ENCODE results near the gene TSTD1. TPM values are rescaled to one million over a fixed set of nuclear protein-coding genes. Genes with fewer than 3 reads are reported as not detected.
A peak's percentile ranks its signal among the peaks of the same experiment; 100 is the strongest.

Gene TSTD1
- total and polyA plus RNA-seq, 2 experiments from 2014 or later = 36.3 to 102 TPM

DNA sequence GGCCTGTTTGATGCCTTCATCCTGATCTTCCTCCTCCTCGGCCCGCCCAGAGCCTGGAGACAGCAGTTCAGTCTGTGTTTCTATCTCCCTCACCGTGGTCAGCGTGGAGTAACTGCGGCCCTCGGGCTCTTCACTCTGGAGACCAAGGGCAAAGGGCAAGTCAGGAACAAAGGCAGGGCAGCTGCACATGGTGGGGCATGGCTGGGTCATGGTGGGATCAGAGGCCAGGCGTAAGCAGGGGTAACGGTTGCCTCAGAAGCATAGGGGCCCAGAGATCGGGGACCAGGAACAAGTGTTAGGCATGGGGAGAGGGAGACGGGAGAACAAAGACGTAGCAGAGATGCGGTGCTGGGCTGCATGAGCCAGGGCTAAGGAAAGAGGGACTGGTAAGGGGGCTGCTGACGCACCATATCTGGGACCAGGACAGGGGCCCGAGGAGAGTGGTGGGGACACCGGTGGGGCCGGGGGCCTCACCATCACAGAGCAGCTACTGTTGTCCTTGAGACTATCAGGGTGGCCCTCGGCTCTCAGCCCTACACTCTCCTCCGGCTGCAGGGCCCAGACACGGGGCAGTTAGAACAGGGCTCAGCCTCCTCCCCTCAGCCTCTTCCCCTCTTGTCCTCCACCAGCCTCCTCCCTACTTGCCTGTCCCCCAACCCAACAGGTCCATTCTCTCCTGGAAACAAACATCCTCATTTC lies 34.1 kb upstream of the TSTD1 start:
- H3K4me3 ChIP-seq = no peak overlapping the region
- no peaks in the 10 kb centered on the region for H3K27me3 ChIP-seq
- DNase-seq (ENCODE audit: low spot score) = no peak
- no peaks in the 10 kb centered on the region for H3K36me3 ChIP-seq (replicated peaks; ENCODE audit: insufficient read depth, low read depth)
- H3K9me3 ChIP-seq (ENCODE audit: low read depth) = no peaks in the 10 kb centered on the region
- no peaks in the 10 kb centered on the region for H3K4me1 ChIP-seq (ENCODE audit: insufficient read depth)
- H3K4me2 ChIP-seq = no peak overlapping the region
- H4K20me1 ChIP-seq (ENCODE audit: insufficient read depth, poor library complexity, severe bottlenecking) = no peaks in the 10 kb centered on the region
- H3K27ac ChIP-seq = no peak overlapping the region
- WGBS (ENCODE audit: low lambda C conversion rate, missing lambda C conversion rate) = 89% methylated on average over 17 of the region's 19 CpGs
- no peaks in the 10 kb centered on the region for H3K79me2 ChIP-seq
- H2AFZ ChIP-seq = no peak overlapping the region
- TF ChIP-seq, protein P1, sequence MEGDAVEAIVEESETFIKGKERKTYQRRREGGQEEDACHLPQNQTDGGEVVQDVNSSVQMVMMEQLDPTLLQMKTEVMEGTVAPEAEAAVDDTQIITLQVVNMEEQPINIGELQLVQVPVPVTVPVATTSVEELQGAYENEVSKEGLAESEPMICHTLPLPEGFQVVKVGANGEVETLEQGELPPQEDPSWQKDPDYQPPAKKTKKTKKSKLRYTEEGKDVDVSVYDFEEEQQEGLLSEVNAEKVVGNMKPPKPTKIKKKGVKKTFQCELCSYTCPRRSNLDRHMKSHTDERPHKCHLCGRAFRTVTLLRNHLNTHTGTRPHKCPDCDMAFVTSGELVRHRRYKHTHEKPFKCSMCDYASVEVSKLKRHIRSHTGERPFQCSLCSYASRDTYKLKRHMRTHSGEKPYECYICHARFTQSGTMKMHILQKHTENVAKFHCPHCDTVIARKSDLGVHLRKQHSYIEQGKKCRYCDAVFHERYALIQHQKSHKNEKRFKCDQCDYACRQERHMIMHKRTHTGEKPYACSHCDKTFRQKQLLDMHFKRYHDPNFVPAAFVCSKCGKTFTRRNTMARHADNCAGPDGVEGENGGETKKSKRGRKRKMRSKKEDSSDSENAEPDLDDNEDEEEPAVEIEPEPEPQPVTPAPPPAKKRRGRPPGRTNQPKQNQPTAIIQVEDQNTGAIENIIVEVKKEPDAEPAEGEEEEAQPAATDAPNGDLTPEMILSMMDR (IDR thresholded peaks at IDR 0.05; ENCODE audit: poor library complexity) = no peak
- TF ChIP-seq EZH2phosphoT487 (IDR thresholded peaks at IDR 0.05; ENCODE audit: low read depth, severe bottlenecking, unreplicated experiment) = no peak
- TF ChIP-seq EZH2 (IDR thresholded peaks at IDR 0.05; ENCODE audit: borderline replicate concordance) = no peak
- no peaks in the 10 kb centered on the region for H3K9me2 ChIP-seq (replicated peaks; ENCODE audit: insufficient read depth)

DNA sequence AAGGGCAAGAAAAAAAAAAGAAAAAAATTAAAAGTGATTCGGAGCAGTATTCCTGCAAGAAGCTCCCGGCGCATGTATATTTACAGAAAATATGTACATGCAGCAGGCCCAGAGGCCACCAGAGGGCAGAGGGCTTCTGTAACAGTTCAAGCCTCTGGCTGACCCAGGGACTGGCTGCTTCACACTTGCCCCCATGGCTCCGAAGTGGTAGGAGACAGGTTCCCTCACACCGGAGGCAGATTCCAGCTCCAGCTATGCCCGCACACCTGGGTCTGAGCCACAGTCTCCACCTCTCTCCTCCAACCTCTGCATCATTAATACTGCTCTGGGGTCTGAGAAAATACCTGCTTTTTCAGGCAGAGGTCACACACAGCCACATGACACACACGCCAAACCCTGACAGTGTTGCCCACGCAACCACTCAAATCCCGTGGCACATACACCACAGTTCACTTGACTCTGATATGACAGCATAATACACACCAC lies 33.2 kb upstream of the TSTD1 start:
- H3K9me3 ChIP-seq (ENCODE audit: low read depth) = no peaks in the 10 kb centered on the region
- H4K20me1 ChIP-seq (ENCODE audit: insufficient read depth, poor library complexity, severe bottlenecking) = no peaks in the 10 kb centered on the region
- no peaks in the 10 kb centered on the region for H3K36me3 ChIP-seq (replicated peaks; ENCODE audit: insufficient read depth, low read depth)
- H2AFZ ChIP-seq = no peak overlapping the region
- H3K4me3 ChIP-seq = no peak overlapping the region
- no peak overlapping the region for H3K27ac ChIP-seq
- no peak overlapping the region for H3K4me2 ChIP-seq
- peak; percentile 74 for DNase-seq (ENCODE audit: low spot score)
- 61% methylated on average over 9 of the region's 9 CpGs for WGBS (ENCODE audit: low lambda C conversion rate, missing lambda C conversion rate)
- TF ChIP-seq, protein P1 (IDR thresholded peaks at IDR 0.05; ENCODE audit: poor library complexity) = peak; percentile 59
- TF ChIP-seq EZH2 (IDR thresholded peaks at IDR 0.05; ENCODE audit: borderline replicate concordance) = no peak
- H3K79me2 ChIP-seq = no peaks in the 10 kb centered on the region
- no peaks in the 10 kb centered on the region for H3K27me3 ChIP-seq
- no peaks in the 10 kb centered on the region for H3K4me1 ChIP-seq (ENCODE audit: insufficient read depth)
- H3K9me2 ChIP-seq (replicated peaks; ENCODE audit: insufficient read depth) = no peaks in the 10 kb centered on the region

DNA sequence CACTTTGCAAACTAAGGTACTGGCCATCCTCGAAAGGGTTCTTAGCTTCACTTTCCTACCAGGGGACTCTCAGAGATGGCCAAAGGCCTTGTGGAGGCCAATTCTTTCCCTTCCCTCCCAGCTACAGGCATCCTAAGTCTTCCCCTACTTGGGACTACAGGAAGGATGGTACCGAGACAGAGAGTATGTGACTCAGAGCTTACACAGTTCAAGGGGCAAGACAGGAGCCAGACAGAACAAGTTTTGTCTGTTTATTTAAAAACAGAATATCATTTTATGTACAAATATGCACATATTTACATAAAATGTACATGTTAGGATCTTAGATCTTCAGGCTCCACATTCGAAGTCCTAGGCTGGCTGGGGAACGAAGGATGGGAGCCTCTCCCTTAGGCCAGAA lies 32.0 kb upstream of the TSTD1 start:
- 81% methylated on average over 4 of the region's 4 CpGs for WGBS (ENCODE audit: low lambda C conversion rate, missing lambda C conversion rate)
- no peak overlapping the region for H3K4me3 ChIP-seq
- H4K20me1 ChIP-seq (ENCODE audit: insufficient read depth, poor library complexity, severe bottlenecking) = no peaks in the 10 kb centered on the region
- no peak overlapping the region for H2AFZ ChIP-seq
- H3K27me3 ChIP-seq = no peaks in the 10 kb centered on the region
- H3K4me2 ChIP-seq = no peak overlapping the region
- H3K36me3 ChIP-seq (replicated peaks; ENCODE audit: insufficient read depth, low read depth) = no peaks in the 10 kb centered on the region
- no peaks in the 10 kb centered on the region for H3K4me1 ChIP-seq (ENCODE audit: insufficient read depth)
- no peaks in the 10 kb centered on the region for H3K9me3 ChIP-seq (ENCODE audit: low read depth)
- H3K79me2 ChIP-seq = no peaks in the 10 kb centered on the region
- no peak overlapping the region for H3K27ac ChIP-seq
- TF ChIP-seq EZH2phosphoT487 (IDR thresholded peaks at IDR 0.05; ENCODE audit: low read depth, severe bottlenecking, unreplicated experiment) (no peak), EZH2 (IDR thresholded peaks at IDR 0.05; ENCODE audit: borderline replicate concordance) (no peak)
- TF ChIP-seq, protein P1 (IDR thresholded peaks at IDR 0.05; ENCODE audit: poor library complexity) = no peak
- no peak for DNase-seq (ENCODE audit: low spot score)
- H3K9me2 ChIP-seq (replicated peaks; ENCODE audit: insufficient read depth) = no peaks in the 10 kb centered on the region

Data from hepatocyte (in vitro differentiated cells).